Esophagus squamous epithelium (tissue), 5 donors: Measurements from ENCODE around the gene MRPS15. TPM values are rescaled to one million over a fixed set of nuclear protein-coding genes. Genes with fewer than 3 reads are reported as not detected.

Experiments
- DNase-seq: peaks from one replicate; lab custom pipeline; 2025; lab: John Stamatoyannopoulos, UW
- H3K27ac ChIP-seq, 4 donors: fragments of 200-600 bp; sonication (generic); one replicate each; pipeline ENCODE4 v1.5.1; 2016 to 2019; ENCODE audit warnings: mild to moderate bottlenecking in 1 of 4
- H3K27me3 ChIP-seq, 4 donors: fragments of 200-600 bp; sonication (generic); 1 replicate in 3 of 4; 2 replicates in 1 of 4; pipeline versions ENCODE4 v1.5.1 to v1.6.0; 2017 to 2021; ENCODE audit warnings: antibody characterized with exemption in 1 of 4
- H3K36me3 ChIP-seq, 3 donors: fragments of 200-600 bp; sonication (generic); one replicate each; pipeline ENCODE4 v1.5.1; 2016 to 2019
- H3K4me1 ChIP-seq, 3 donors: fragments of 200-600 bp; sonication (generic); one replicate each; pipeline ENCODE4 v1.5.1; 2017 to 2019
- H3K4me3 ChIP-seq, 4 donors: fragments of 200-600 bp; sonication (generic); 1 replicate in 3 of 4; 2 replicates in 1 of 4; pipeline ENCODE4 v1.5.1; 2016 to 2019; ENCODE audit warnings: mild to moderate bottlenecking in 2 of 4, moderate library complexity in 1 of 4
- H3K9me3 ChIP-seq, 3 donors: fragments of 200-600 bp; sonication (generic); one replicate each; pipeline ENCODE4 v1.5.1; 2016 to 2019
- POLR2A ChIP-seq, 4 donors: fragments of 450-650 bp; IDR thresholded peaks; one replicate each; pipeline ENCODE4 v1.6.1; 2017; ENCODE audit warnings: antibody characterized with exemption in 4 of 4, mild to moderate bottlenecking in 4 of 4, moderate library complexity in 3 of 4
- WGBS, 2 donors: methylation state at CpG; one replicate each; pipeline ENCODE4 v1.1.5; 2018; 5-methylcytosine and 5-hydroxymethylcytosine counted together
- intact Hi-C: fragments of 100-400 bp; cut with DNase I; formaldehyde crosslinking; loops from one replicate; pipeline ENCODE4 v1.15.0; 2022
- small RNA-seq, 4 donors: library from RNA; depleted of rRNA; stranded (forward); fragments of <200 nt; gene quantifications; one replicate each; pipeline ENCODE3, GENCODE V24; 2016
- total RNA-seq, 4 donors: library from RNA; depleted of rRNA; stranded (reverse); fragments of >200 nt; gene quantifications; one replicate each; pipeline ENCODE4 v1.1.0, GENCODE V29; 2016
- TF ChIP-seq, protein P1 (sequence below), 6 experiments: fragments of 450-650 bp in 4 of 6; fragments of 200-600 bp in 2 of 6; sonication (generic) in 2 of 6; IDR thresholded peaks; one replicate each; pipeline ENCODE4 v1.5.1; 2016 to 2019; ENCODE audit warnings: antibody characterized with exemption in 6 of 6, mild to moderate bottlenecking in 4 of 6, moderate library complexity in 4 of 6
- donor health status: DM: yes; HTN: yes; CAD: no.

MRPS15 gene
- total RNA-seq, 4 donors from 2014 or later: 49.1 to 96.4 (median 74.0) TPM

- Histone ChIP-seq H3K4me1 (peaks cover 0 to 1% (median 0%) of the 10 kb centered on the region in 3 donors), H3K36me3 (no peaks in the 10 kb centered on the region), H3K27ac (no peak overlapping the region), H3K27me3 (no peaks in the 10 kb centered on the region), H3K9me3 (no peaks in the 10 kb centered on the region), H3K4me3 (no peak overlapping the region)
- intact Hi-C loops: no loop called here
- 86 to 91% methylated on average over 1 of the region's 1 CpG for WGBS, 2 donors
- DNase-seq: no peak
- no peak for TF ChIP-seq POLR2A (IDR thresholded peaks at IDR 0.05)
- TF ChIP-seq, protein P1, sequence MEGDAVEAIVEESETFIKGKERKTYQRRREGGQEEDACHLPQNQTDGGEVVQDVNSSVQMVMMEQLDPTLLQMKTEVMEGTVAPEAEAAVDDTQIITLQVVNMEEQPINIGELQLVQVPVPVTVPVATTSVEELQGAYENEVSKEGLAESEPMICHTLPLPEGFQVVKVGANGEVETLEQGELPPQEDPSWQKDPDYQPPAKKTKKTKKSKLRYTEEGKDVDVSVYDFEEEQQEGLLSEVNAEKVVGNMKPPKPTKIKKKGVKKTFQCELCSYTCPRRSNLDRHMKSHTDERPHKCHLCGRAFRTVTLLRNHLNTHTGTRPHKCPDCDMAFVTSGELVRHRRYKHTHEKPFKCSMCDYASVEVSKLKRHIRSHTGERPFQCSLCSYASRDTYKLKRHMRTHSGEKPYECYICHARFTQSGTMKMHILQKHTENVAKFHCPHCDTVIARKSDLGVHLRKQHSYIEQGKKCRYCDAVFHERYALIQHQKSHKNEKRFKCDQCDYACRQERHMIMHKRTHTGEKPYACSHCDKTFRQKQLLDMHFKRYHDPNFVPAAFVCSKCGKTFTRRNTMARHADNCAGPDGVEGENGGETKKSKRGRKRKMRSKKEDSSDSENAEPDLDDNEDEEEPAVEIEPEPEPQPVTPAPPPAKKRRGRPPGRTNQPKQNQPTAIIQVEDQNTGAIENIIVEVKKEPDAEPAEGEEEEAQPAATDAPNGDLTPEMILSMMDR (IDR thresholded peaks at IDR 0.05): no peak
Observed at GRCh38 chr1:36406440-36406839, 57.7 kb downstream of the MRPS15 start.

Small RNAs within 50 kb of the gene (small RNA-seq; reads per million reads assigned to genes)
- gene SNORA63C: 0.41 to 2.3 (median 1.5) reads per million in 4 donors

Other genes starting within 250 kb of the MRPS15 start
- 10 to 100 TPM; 56.5 to 83.5 (median 73.6) TPM for gene THRAP3, start 239.9 kb downstream of the MRPS15 start, total RNA-seq
- gene SH3D21, start 158.0 kb downstream of the MRPS15 start, total RNA-seq: 1 to 10 TPM; 2.8 to 9.7 (median 3.7) TPM
- 10 to 100 TPM in 3 of 4 donors, 1 to 10 TPM in 1; 7.5 to 22.1 (median 12.8) TPM for gene EVA1B, start 140.7 kb downstream of the MRPS15 start, total RNA-seq
- gene STK40, start 78.5 kb downstream of the MRPS15 start, total RNA-seq: 10 to 100 TPM; 34.5 to 59.7 (median 42.3) TPM
- 10 to 100 TPM in 3 of 4 donors, 1 to 10 TPM in 1; 8.5 to 29.4 (median 16.9) TPM for gene LSM10, start 66.5 kb downstream of the MRPS15 start, total RNA-seq
- 1 to 10 TPM; 2.4 to 6.8 (median 4.5) TPM for gene OSCP1, start 13.9 kb downstream of the MRPS15 start, total RNA-seq
- 10 to 100 TPM in 1 of 4 donors, 1 to 10 TPM in 2, under 1 TPM in 1; 0.42 to 10.0 (median 4.7) TPM for gene CSF3R, start 18.5 kb upstream of the MRPS15 start, total RNA-seq